Prostate gland (tissue), 2 donors: ENCODE results near the gene RFXAP.

Experiments
- POLR2A ChIP-seq: fragments of 450-650 bp; IDR thresholded peaks from one replicate; pipeline ENCODE4 v1.6.1; 2016; ENCODE audit warnings: antibody characterized with exemption, mild to moderate bottlenecking
- POLR2AphosphoS5 ChIP-seq: sonication (generic); formaldehyde crosslinking; IDR thresholded peaks from one replicate; pipeline ENCODE4 v1.6.1; 2017; ENCODE audit warnings: antibody characterized with exemption
- TF ChIP-seq, protein P1 (sequence below), 4 experiments: fragments of 200-600 bp in 2 of 4; fragments of 450-650 bp in 2 of 4; sonication (generic) in 2 of 4; IDR thresholded peaks; 1 replicate in 3 of 4; 2 replicates in 1 of 4; pipeline ENCODE4 v1.5.1; 2016 to 2019; ENCODE audit warnings: antibody characterized with exemption in 4 of 4, mild to moderate bottlenecking in 2 of 4, moderate library complexity in 2 of 4

GRCh38 chr13:36818804-36819738, at the start of gene RFXAP:
- TF ChIP-seq POLR2A (peak; percentile 61), POLR2AphosphoS5 (peak; percentile 78)
- TF ChIP-seq, protein P1, sequence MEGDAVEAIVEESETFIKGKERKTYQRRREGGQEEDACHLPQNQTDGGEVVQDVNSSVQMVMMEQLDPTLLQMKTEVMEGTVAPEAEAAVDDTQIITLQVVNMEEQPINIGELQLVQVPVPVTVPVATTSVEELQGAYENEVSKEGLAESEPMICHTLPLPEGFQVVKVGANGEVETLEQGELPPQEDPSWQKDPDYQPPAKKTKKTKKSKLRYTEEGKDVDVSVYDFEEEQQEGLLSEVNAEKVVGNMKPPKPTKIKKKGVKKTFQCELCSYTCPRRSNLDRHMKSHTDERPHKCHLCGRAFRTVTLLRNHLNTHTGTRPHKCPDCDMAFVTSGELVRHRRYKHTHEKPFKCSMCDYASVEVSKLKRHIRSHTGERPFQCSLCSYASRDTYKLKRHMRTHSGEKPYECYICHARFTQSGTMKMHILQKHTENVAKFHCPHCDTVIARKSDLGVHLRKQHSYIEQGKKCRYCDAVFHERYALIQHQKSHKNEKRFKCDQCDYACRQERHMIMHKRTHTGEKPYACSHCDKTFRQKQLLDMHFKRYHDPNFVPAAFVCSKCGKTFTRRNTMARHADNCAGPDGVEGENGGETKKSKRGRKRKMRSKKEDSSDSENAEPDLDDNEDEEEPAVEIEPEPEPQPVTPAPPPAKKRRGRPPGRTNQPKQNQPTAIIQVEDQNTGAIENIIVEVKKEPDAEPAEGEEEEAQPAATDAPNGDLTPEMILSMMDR (IDR thresholded peaks at IDR 0.05): peak in 2 of 4 experiments; percentile 36 to 37
